GM20431 (cell line): ENCODE data around the gene DDI2.
"Not testable (repeated sequence)": the region's sequence is repeated elsewhere in the genome, so short reads cannot be mapped to it uniquely, and the experiment has no call there.

Experiments used
- in situ Hi-C: fragments of 300-500 bp; cut with MseI, MboI; formaldehyde crosslinking; loops from one replicate; pipeline ENCODE4 v1.15.0; 2020; ENCODE audit warnings: low sequenced_read_pairs; ENCODE audit not compliant: unreplicated experiment

Gene DDI2

DNA sequence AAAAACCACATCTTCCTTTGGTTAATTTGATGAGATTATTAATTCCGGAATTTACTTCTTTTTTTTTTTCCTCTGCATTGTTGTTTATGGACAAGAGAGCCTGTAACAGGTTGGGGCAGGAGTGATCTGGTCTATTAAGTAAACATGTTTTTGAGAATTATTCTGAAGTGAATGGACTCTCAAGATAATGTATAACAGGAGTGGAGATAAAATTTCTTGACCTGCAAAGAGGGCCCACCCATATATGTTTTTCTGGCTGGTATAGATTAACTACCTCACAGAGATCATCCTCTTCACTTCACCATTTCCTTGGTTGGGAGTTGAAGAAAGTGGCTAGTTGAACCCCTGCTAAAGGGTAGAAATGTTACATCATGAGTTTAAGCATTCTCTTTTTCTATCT lies 10.7 kb downstream of the DDI2 start:
- in situ Hi-C loops: no loop called here

DNA sequence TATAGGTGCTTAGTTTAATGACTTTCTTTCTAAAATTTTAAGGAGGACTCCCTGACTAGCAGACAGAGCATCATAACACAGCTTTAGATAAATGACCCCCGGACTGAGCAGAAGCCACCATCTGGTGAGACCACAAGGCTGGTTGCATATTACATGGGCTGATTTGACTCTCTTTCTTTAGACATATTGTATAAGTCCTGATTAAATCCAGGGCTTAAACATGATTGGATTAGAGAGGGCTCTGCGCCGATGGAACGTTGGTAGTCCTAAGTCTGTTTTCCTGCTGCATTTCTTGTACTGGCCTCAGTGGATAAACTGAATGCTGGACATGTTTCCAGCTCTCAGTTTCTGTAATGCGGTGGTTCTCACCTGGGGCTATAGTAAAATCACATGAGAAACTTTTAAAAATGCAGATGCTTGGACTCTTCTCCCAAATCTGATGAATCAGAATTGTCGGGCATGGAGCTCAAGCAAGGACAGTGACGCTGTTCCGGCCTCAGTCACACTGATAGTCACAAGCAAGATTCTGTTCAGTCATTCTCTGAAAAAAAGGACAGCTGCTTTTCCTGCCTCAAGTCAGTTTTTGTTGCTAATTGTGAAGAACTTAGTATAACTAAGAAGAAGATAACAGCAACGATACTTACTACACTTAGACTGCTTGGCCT lies 16.6 kb downstream of the DDI2 start:
- in situ Hi-C loops: no loop called here

DNA sequence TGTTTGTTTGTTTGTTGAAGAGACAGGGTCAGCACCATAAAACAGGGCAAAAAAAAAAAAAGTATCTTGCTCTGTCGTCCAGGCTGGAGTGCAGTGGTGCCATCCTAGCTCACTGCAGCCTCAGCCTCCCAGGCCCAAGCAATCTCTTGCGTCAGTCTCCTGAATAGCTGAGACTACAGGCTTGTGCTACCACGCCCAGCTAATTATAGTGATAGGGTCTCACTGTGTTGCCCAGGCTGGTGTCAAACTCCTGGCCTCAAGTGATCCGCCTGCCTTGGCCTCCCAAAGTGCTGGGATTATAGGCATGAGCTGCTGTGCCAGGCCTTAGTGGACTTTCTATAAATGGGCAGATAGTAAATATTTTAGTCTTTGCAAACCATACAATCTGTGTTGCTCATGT lies 19.2 kb downstream of the DDI2 start:
- in situ Hi-C loops: no loop called here

DNA sequence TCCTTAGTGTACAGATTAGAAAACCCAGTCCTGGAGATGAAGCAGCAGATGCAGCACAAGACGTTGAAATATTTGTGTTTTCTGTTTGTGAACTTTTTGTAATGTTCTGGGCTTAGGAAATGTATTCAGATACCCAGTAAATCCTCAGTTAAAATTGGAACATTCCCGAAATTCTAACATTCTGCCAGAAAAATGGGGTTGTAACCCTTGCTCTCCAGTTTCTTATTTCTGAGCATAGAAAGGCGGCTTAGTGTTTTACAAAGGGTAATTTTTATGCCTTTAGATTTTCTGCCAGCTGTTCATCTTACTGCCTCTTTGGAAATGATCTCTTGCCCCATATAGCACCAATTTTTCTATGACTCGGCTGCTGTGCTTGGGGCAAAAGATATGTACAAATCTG lies 20.6 kb downstream of the DDI2 start:
- in situ Hi-C loops: no loop called here

DNA sequence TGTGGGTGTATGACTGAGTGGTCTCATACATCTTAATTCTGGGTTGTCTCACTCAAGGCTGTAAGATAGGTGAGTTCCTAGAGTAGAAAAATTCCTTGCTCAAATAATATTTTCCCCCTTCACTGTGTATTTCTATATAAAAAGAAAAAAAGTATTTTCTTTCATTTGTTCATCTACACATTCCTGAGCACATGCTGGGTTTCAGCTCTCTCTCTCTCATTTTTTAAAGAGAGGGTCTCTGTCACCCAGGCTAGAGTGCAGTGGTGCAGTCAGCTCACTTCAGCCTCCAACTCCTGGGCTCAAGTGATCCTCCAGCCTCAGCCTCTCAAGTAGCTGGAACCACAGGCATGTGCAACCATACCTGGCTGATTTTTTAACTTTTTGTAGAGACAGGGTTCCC lies 22.0 kb downstream of the DDI2 start:
- in situ Hi-C loops: no loop called here

DNA sequence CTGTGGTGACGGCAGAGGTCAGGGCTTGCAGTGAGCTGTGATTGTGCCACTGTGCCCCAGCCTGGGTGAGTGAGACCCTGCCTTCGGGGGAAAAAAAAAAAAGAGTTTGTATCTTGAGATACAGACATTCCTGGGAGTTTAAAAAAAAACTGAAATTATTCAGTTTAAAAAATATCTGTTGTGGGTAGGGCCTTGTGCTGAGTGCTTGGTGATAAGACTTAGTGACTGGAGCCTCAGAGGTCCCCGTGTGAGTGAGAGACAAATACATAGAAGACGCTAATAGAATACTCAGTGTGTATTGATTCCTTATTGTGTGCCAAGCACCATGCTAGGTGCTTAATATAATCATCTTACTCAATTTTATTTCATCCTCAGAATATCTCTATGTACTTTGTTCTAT lies 22.7 kb downstream of the DDI2 start:
- in situ Hi-C loops: no loop called here

DNA sequence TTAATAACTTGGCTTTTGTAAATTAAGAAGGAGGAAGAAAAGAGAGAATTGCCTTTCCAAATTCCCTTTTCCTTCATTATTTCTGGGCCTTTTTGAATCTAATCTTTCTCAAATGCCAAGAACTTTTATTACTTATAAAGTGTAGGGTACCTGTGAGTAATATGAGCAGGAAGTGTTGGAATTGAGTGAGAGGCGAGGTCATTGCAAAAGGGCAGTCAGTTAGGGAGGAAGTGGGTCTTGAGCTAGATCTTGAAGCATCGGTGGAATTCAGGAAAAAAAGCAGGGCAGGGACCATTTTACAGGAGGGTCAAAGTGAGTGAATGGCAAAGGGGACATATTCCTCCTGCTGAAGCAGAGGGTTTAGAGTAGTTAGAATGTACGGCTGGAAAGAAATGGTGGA lies 23.4 kb downstream of the DDI2 start:
- in situ Hi-C loops: no loop called here

DNA sequence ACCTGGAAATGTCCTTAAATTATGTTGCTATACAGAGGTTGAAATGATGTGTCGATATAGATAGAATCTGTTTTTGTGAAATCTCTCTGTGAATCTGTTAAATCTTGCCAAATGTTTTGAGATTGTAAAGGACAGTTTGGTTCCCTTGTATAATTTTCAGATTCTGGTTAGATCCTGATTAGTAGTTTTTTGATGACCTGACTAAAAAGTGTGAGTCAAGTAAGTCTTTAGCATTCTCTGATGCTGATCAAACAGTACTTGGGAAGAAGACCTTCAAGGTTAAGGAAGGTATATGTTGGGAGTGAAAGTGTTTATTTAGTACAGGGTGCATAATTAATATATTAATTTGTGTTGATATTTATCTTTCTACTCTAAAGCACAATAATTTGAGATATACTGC lies 32.7 kb downstream of the DDI2 start:
- in situ Hi-C loops: no loop called here

DNA sequence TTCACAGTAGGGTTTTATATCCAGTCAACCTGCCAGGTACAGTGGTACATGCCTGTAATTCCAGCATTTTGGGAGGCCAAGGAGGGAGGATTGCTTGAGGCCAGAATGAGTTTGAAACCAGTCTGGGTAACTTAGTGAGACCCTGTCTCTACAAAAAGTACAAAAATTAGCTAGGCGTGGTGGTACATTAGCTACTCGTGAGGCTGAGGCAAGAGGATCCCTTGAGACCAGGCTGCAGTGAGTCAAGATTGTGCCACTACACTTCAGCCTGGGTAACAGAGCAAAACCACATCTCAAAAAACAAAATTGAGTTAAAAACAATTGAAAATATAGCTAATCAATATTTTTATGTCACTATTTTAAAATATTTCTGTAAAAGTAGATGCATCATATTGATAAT lies 33.2 kb downstream of the DDI2 start:
- in situ Hi-C loops: no loop called here

DNA sequence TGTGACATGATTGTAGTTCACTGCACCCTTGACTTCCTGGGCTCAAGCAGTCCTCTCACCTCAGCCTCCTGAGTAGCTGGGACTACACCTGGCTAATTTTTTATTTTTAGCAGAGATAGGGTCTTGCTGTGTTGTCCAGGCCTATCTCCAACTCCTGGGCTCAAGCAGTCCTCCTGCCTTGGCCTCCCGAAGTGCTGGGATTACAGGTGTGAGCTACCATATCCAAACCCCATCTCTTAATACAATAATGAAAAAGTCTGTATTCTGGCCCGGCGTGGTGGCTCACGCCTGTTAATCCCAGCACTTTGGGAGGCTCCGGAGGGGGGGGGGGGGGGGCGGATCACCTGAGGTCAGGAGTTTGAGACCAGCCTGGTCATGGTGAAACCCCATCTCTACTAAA lies 34.9 kb downstream of the DDI2 start:
- in situ Hi-C loops: not testable (repeated sequence)

DNA sequence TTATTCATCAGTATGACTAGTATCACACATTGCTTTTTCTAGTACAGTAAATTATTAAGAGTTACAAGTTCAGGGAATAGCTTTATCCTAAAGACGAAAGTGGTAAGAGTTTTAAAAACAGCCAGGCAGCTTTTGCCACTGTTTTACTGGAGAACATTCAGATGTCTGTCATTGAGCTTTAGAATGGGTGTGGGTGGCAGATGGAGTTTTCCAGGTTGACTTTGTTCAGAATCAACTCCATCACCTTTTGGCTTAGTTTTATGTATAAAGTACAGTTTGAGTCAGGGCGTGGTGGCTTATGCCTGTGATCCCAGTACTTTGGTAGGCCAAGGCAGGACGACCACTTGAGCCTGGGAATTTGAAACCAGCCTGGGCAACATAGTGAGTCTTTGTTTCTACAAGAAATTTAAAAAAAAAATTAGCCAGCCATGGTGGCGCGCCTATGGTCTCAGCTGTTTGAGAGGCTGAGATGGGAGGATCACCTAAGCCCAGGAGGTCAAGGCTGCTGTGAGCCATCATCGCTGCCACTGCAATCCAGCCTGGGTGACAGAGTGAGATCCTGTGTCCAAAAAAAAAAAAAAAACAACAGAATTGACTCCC lies 36.9 kb downstream of the DDI2 start:
- in situ Hi-C loops: no loop called here

DNA sequence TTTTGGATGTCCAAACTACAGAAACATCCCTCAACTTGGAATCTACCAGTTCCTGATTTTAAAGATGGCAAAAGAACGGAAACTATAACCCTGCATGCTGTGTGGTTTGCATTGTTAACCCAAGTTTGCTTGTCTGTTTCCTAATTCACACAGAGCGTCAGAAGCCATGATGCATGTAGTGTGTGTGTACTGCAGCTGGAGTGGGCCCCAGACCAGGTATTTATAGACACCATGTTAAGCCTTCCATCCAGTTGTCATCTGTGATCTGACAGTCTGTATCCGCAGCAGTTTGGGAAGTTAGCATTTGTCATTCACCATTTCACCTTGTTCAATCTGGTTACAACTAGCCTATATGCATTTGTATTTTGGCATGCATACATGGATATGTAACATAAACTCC lies 39.2 kb downstream of the DDI2 start:
- in situ Hi-C loops: no loop called here

DNA sequence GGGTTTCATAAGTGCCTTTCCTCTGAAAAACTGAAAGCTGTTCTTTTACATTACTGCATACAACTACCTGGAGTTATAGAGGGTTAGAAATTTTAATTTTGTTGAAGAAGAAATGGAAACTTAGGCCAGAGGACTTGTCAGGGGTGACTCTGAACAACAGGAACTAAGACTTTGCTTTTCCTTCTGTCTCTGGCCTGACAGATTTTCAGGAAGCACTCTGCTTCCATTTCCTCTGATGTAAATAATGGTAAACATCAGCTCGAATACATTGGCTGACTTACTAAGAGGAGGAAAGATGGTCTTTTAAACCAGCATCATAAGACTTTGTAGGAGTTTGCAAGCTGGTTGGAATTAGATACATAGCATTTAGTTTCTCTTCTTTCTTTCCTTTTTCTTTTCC lies 39.8 kb downstream of the DDI2 start:
- in situ Hi-C loops: no loop called here

DNA sequence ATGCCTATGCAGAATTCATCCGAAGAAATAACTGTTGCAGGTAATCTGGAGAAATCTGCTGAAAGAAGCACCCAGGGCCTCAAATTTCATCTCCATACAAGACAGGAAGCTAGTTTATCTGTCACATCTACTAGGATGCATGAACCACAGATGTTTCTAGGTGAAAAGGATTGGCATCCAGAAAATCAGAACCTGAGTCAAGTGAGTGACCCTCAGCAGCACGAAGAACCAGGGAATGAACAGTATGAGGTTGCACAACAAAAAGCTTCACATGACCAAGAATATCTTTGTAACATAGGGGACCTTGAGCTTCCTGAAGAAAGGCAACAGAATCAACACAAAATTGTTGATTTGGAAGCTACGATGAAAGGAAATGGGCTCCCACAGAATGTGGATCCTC lies 42.9 kb downstream of the DDI2 start:
- in situ Hi-C loops: no loop called here

DNA sequence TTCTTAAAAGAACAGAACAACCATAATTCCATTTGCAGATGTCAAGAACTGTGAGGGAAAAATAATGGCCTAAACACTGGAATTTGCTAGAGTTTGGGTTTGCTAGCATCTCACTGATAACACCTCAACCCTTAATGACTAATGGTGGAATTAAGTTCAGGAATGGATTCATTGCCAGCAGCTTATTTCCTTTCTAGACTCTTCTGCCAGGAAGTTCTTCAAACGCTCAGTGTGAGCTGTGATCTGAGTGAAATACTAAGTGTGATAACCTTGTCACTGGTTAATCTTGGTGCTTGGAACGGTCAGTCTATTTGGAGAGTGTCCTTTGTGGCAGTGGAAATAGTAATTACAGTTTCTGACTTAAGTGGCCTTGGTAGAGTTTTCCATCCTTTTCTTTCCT lies 45.2 kb downstream of the DDI2 start:
- in situ Hi-C loops: no loop called here

DNA sequence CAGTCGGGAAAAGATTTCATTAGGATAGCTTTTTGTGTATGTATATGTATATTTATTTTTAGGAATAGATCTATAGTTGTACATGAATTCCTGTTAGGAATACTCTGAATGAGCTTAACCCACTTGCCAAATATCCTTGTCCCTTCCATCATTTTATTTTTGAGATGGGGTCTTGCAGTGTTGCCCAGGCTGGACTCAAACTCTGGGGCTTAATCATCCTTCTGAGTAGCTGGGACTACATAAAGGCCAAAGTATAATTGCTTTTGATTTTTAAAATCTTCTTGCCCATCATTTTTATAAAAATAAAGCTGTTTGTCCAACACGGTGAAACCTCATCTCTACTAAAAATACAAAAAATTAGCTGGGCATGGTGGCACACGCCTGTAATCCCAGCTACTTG lies 46.7 kb downstream of the DDI2 start:
- in situ Hi-C loops: no loop called here

DNA sequence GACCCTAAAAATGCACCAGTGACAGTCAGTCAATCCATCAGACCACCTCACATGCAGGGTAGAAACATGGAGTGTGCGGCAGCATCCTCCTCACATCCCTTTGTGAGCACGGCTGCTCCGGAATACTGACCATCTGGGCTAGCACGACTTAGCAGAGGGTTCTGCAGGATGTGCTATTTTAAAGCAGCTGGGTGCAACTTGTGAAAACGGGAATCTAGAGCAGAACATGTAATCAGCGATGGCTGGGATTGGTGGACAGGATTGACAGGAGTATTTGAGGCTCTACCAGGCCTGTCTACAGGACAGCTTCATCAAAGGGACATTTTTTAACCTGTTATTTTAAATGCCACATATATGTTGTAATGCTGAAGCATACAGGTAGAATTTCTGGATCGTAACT lies 50.1 kb downstream of the DDI2 start:
- in situ Hi-C loops: no loop called here

DNA sequence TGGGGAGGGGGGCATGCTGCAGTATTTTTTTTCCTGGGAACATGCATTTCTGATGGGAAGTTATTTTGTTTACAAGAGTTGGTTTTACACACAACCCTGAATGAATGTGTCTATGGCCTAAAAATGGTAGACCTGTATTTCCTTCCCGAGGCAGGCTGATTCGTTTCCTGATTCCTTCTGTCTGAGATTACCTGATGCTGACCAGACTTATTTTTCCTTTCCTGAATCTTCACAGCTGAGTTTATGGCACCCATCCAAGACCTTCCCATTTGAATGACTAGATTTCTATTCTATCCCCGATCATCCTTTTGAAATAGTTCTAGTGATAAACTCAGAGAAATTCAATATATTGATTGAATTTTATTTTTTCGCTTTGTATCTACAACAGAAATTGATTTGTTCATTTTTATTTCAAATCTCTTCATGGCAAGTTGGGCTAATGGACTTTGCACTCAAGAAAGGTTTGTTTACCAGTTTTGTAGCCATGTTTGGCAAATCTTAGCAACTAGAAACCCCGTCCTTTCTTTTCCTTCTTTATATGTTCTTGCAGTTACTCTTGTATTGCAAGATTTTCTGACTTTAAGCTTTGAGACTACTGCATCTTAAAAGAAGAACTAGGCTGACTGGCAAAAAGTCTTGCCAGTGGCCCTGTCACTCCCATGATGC lies 51.0 kb downstream of the DDI2 start:
- in situ Hi-C loops: no loop called here

DNA sequence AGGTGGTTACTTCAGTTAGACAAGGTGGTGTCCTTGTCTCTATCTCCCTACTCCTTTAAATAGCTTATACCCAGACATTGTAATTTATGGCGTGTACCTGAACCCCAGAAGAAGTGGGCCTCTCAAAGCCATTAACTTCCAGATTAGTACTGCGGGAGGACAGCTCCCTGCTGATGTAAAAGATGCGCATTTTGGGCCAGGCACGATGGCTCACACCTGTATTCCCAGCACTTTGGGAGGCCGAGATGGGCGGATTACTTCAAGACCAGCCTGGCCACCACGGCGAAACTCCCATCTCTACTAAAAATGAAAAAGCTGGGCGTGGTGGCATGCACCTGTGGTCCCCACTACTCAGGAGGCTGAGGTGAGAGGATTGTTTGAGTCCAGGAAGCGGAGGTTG lies 51.8 kb downstream of the DDI2 start:
- in situ Hi-C loops: no loop called here

DNA sequence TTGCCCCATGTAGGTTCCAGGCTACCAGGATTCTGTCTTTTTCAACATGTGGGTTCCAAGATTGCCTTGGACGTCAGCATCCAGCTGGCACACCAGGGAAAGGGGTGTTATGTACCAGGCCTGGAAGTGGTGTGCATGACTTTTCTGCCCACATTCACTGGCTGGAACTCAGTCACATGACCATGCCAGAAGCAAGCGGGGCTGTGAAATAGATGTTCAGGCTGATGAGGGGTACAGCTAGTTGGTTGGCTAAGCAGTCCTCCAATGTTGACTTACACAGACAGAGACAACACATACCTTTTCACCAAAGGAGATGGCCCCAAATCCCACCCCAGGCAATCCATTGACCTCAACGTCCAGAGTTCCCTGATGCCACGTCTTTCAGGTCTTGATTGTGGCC lies 52.6 kb downstream of the DDI2 start:
- in situ Hi-C loops: no loop called here

DNA sequence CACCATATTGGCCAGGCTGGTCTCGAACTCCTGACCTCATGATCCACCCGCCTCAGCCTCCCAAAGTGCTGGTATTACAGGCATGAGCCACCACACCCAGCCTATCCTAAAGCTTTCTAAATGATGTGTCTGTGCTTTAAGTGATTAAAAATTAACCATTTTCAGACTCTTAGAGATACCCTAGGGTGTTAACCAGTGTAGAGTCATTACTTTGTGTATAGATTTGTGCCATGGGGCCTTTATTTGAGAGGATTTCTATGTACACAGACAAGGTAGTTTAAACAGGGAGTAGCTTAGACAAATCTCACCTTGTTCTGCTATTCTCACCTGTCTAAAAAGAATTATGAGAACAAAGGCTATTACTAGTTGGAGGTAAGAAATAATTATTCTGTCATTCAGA lies 54.2 kb downstream of the DDI2 start:
- in situ Hi-C loops: no loop called here
